Measurements from ENCODE around the gene WDR1. TPM values are rescaled to one million over a fixed set of nuclear protein-coding genes. Genes with fewer than 3 reads are reported as not detected.

Gene WDR1
- total RNA-seq, 1 experiment from 2014 or later, result 271 TPM

DNA sequence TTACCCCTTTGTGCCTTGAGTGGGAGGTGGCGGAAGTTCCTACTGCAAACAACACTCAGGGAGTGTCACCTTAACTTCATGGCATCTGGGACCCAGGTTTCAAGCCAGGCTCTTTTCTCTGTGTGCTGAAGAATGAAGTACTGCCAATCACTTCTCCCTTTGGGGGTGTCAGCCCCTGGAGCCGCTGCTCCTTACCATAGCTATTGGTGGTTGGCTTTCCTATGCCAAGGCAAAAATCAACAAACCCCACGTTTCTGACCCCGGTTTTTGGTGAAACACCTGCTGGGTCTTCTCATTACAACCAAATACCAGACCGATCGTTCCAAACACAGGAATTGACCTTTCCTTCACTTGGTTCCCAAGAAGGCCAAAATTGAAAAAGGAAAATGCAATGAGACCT, 75.6 kb downstream of the WDR1 start:
- no peak for DNase-seq (ENCODE audit: low spot score)

DNA sequence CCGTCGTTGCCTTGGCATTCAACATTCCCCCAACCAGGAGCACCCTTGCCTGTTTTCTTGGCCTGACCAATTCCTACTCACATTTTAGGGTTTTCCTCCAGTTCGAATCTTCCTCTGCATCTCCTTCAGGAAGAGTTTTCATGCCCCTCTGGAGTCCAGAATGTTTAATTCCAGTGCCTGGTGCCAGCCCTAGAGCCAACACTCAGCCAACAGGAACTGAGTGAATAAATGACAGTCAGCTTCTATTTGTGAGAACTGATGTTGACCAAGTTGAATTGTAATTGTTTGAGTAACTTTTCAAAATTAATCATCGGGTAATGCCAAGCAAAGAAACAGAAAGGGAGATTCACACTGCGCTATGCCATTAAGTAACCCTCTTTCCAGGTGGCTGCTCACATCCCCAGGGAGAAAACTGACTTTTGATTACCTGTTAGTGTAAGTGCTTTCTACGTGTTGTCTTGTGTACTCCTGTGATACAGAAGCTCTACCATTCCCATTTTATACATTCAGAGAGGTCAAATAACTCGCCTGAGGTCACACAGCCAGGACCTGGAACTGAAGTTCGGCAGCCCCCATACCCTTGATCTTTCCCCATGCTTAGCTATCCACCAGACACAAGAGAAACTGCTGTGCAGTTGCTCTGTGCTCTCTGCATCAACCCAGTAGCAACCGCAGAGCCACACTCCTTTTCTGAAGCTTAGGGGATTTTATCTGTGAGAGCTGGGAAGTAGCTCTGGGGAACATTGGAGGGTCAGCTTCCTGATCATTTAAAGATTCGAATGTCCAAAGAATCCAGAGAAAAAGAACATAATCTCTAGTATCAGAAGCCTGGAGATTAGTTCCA, 76.3 kb downstream of the WDR1 start:
- no peak for DNase-seq (ENCODE audit: low spot score)

GRCh38 chr4:10036807-10037342, 79.7 kb downstream of the WDR1 start:
- no peak for DNase-seq (ENCODE audit: low spot score)

DNA sequence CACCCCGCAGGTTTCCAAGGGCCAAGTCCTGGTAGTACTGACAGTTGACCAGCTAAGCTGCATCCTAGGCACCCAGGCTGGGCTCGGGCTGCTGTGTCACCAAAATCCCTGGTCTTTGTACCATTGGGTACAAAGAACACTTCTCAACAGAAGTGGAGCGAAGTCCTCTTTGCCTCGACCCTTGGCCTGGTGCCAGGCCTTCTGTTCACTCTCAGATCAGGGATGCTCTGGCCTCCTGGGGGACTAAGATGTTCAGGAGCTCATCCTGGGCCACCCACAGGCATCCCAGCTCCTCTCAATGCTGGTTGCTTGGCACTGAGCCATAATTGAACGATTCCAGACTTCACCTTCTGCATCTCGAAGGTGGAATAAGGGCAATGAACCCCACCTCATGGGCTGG, 81.5 kb downstream of the WDR1 start:
- DNase-seq (ENCODE audit: low spot score), result no peak

DNA sequence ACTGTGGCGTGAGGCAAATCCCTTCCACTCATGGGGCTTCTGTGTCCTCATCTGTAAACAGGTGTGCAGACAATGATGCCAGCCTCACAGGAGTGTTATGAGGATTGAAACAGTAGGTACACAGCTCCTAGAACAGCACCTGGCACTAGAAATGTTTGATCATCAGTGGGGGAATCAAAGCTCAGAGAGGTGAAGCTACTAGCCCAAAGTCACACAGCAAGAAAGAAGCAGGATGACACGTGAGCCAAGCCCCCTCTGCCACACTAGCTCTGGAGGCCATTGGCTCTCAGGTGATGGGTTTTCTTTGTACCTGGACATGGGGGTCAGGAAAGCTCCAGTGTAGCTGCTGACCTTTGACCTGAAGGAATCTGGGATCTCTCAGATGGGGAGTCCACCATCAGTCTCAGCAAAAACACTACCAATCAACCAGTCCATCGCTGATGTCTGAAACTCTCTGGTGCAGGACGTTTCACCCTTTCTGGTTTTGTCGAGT, 81.9 kb downstream of the WDR1 start:
- no peak for DNase-seq (ENCODE audit: low spot score)

DNA sequence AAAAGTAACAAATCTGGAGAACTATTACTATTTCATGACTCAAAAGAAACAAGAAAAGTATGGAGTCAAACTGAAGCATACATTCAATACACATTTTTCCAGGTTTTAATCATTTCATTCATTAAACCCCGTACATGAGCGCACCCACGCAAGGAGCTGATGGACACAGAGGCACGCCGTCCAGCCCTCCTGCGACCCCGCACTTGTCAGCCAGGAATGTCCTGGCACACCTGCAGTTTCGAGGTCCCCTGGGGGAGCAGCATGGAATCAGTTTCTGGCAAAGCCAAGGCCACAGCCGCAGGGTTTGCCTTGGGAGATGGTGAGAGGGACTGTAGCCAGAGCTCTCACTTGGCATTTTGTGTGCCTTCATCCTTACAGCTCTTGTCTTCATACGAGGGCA, 82.5 kb downstream of the WDR1 start:
- DNase-seq (ENCODE audit: low spot score), result no peak

DNA sequence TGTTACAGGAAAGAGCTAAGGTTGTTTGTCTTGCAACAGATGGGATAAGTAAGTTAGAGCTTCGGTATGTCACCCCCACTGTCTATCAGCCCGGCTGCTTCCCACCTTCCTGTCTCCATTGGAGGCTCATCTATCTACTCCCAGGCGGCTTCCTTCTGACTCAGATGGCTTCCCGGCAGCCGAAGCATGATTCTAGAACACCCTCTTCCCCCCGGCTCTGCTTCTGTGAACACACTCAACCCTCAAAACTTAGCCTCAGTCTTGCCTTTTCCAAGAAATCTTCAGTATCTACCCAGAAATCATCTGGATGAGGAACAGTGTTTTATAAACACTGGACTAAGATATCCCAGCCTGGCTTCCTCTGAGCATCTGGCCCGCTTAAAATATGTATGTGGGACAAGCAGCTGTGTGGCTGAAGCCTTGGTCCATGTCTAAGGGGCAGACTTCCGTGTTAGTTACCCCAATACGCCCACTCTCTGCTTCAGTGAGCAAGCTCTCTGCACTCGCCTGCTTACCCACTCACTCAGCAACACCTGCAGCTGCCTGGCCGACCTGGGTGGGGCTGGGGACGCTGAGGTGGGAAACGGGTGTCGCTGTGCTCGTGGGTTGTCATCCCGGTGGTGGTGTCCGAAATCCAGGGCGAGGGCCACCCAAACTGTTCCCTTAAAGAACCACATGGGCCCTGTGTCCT, 83.3 kb downstream of the WDR1 start:
- DNase-seq (ENCODE audit: low spot score), result peak; percentile 52

DNA sequence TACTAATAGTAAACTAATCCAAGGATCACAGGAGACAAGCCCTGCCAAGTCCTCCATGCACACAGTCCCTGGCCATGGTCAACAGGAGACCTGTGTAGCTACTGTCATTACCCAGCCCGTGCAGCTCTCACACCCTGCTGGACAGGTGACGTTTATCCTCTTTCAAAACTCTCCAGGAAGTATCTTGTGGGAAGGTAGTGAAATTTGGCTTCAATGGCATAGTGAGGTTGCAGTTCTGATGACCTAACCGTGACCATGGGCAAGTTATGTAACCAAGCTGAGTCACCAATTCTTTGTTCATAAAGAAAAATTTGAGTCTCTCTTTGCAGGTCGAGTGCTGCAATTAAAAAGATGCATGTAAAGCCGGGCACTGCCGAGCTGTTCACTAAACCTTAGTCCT, 84.0 kb downstream of the WDR1 start:
- DNase-seq (ENCODE audit: low spot score), result peak; percentile 75

- DNase-seq (ENCODE audit: low spot score), result no peak
Observed at GRCh38 chr4:10031668-10032590, 84.7 kb downstream of the WDR1 start.

- DNase-seq (ENCODE audit: low spot score), result no peak
Observed at GRCh38 chr4:10030972-10031667, 85.5 kb downstream of the WDR1 start.

- no peak for DNase-seq (ENCODE audit: low spot score)
Observed at GRCh38 chr4:10029403-10029802, 87.2 kb downstream of the WDR1 start.

GRCh38 chr4:10028910-10029309, 87.7 kb downstream of the WDR1 start:
- no peak for DNase-seq (ENCODE audit: low spot score)

DNA sequence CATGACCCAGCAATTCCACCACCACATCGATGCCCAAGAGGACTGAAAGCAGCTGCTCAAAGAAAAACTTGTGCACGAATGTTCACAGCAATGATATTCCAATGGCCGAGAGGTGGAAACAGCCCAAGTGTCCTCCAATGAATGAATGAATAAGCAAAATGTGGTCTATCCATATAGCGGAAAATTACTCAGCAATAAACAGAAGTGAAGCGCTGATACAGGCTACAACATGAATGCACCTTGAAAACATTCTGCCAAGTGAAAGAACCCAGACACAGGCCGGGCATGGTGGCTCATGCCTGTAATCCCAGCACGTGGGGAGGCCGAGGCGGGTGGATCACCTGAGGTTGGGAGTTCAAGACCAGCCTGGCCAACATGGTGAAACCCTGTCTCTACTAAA, 90.1 kb downstream of the WDR1 start:
- no peak for DNase-seq (ENCODE audit: low spot score)

DNA sequence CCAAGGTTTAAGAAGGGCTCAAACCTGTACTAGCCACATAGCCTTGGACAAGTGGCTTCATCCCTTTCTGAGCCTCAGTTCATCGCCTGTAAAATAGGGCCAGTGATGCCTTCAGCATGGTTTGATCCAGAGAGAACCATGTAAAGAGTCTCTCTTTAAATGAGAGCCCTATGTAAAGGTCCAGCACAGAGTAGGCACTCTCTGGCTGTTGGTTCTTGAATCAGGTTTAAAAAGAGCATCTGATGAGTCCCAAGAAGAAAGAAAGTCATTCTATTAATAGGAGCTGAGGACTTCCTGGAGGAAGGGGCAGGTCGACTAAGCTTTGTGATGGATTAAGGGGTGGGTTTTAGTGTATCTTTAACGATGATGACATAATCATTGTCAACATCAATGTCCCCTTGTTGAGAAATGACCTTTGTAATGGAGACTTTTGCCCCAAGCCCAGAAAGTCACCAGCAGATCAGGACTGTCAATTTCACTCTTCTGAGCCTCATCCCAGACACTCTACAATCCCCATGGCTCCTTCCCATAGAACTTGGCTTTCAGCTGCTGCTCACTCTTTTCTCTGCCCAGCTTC, 91.3 kb downstream of the WDR1 start:
- no peak for DNase-seq (ENCODE audit: low spot score)

Other genes with a start within 250 kb of the WDR1 start
- not detected in 2 replicates for gene SLC2A9, start 95.3 kb downstream of the WDR1 start, total RNA-seq (2014; rRNA removed; shearing (Covaris generic))